GM23248 (cell line): ENCODE results near the gene C16orf89. TPM values are rescaled to one million over a fixed set of nuclear protein-coding genes. Genes with fewer than 3 reads are reported as not detected.

ENCODE experiments used
- DNase-seq: peaks from one replicate; pipeline ENCODE4 v3.0.0-alpha.2; 2015
- H2AFZ ChIP-seq: fragments of 200-600 bp; sonication (generic); 2 replicates; pipeline ENCODE4 v1.6.1; 2016; ENCODE audit warnings: antibody characterized with exemption
- H3F3A ChIP-seq: fragments of 200-600 bp; sonication (generic); 2 replicates; pipeline ENCODE4 v1.6.1; 2016; ENCODE audit warnings: mild to moderate bottlenecking, antibody characterized with exemption, mixed run types; ENCODE audit not compliant: insufficient read depth
- H3K27ac ChIP-seq: fragments of 200-600 bp; sonication (generic); 2 replicates; pipeline ENCODE4 v1.5.1; 2016; ENCODE audit warnings: mild to moderate bottlenecking
- H3K27me3 ChIP-seq: fragments of 200-600 bp; sonication (generic); replicated peaks from 2 replicates; pipeline ENCODE4 v1.6.1; 2016; ENCODE audit warnings: mild to moderate bottlenecking; ENCODE audit not compliant: insufficient read depth
- H3K36me3 ChIP-seq: fragments of 200-600 bp; sonication (generic); 2 replicates; pipeline ENCODE4 v1.6.1; 2016; ENCODE audit warnings: low read depth, mild to moderate bottlenecking
- H3K4me1 ChIP-seq: fragments of 200-600 bp; sonication (generic); 2 replicates; pipeline ENCODE4 v1.6.1; 2016; ENCODE audit warnings: mild to moderate bottlenecking; ENCODE audit not compliant: insufficient read depth
- H3K4me2 ChIP-seq: fragments of 200-600 bp; sonication (generic); one replicate; pipeline ENCODE4 v1.6.1; 2016; ENCODE audit warnings: mild to moderate bottlenecking; ENCODE audit not compliant: unreplicated experiment
- H3K4me3 ChIP-seq: fragments of 200-600 bp; sonication (generic); 2 replicates; pipeline ENCODE4 v1.5.1; 2016; ENCODE audit warnings: mild to moderate bottlenecking
- H3K79me2 ChIP-seq: fragments of 200-600 bp; sonication (generic); 2 replicates; pipeline ENCODE4 v1.6.1; 2016; ENCODE audit warnings: mild to moderate bottlenecking; ENCODE audit not compliant: insufficient read depth
- H3K9ac ChIP-seq: fragments of 200-600 bp; sonication (generic); 2 replicates; pipeline ENCODE4 v1.6.1; 2016; ENCODE audit warnings: mild to moderate bottlenecking
- H3K9me2 ChIP-seq: fragments of 200-600 bp; sonication (generic); 2 replicates; pipeline ENCODE4 v1.6.1; 2016; ENCODE audit warnings: mixed run types, mild to moderate bottlenecking, moderate library complexity; ENCODE audit not compliant: insufficient read depth
- H3K9me3 ChIP-seq: fragments of 200-600 bp; sonication (generic); one replicate; pipeline ENCODE4 v1.6.1; 2017; ENCODE audit warnings: low read depth
- H4K20me1 ChIP-seq: fragments of 200-600 bp; sonication (generic); 2 replicates; pipeline ENCODE4 v1.6.0; 2016; ENCODE audit not compliant: insufficient read depth
- EZH2 ChIP-seq: fragments of 200-600 bp; sonication (generic); IDR thresholded peaks from 2 replicates; pipeline ENCODE4 v1.6.1; 2018; ENCODE audit warnings: antibody characterized with exemption, mild to moderate bottlenecking; ENCODE audit not compliant: insufficient read depth, poor library complexity, severe bottlenecking
- EZH2phosphoT487 ChIP-seq: fragments of 200-600 bp; sonication (generic); IDR thresholded peaks from 2 replicates; pipeline ENCODE4 v1.6.1; 2018; ENCODE audit warnings: antibody characterized with exemption, moderate library complexity, mild to moderate bottlenecking, low read depth; ENCODE audit not compliant: insufficient read depth
- WGBS, 2 experiments: methylation state at CpG; one replicate each; pipeline ENCODE4 v1.1.6; 2015 to 2017; ENCODE audit warnings: low lambda C conversion rate in 2 of 2, low coverage in 1 of 2; ENCODE audit errors: missing lambda C conversion rate in 2 of 2; 5-methylcytosine and 5-hydroxymethylcytosine counted together
- in situ Hi-C: fragments of 300-500 bp; cut with MboI; formaldehyde crosslinking; loops from 2 replicates; pipeline ENCODE4 v1.15.0; 2020
- polyA plus RNA-seq: library from polyadenylated mRNA; unstranded; fragments of >200 nt; fragmentation: Nextera tagmentation; extraction: Ambion mirVana; gene quantifications from 2 replicates; pipeline ENCODE4 v1.2.1, GENCODE V29; 2016
- total RNA-seq: library from RNA; depleted of rRNA; stranded (reverse); fragments of >200 nt; shearing (Covaris generic); gene quantifications from 2 replicates; pipeline ENCODE4 v1.2.3, GENCODE V29; 2014

C16orf89 gene
- total and polyA plus RNA-seq, 2 experiments from 2014 or later = not detected

DNA sequence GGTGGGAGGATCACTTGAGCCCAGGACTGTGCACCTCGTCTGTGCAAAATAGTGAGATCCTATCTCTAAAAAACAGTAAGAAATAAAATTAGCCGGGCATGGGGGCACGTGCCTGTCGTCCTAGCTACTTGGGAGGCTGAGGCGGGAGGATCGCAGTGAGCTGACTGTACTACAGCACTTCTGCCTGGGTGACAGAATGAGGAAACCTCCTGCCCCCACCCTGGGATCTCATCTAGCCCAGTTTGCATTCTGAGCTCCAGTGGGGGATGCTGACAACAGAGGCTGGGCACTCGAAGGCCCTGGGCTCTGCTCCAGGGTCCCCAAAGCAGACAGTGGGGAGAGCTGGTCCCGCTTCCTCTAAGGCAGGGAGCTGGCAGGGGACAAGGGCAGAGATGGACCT lies 39.1 kb downstream of the C16orf89 start:
- H3K36me3 ChIP-seq = no peaks in the 10 kb centered on the region
- DNase-seq = no peak
- WGBS, 2 experiments = 89 to 98% methylated on average over 7 to 8 of the region's 8 CpGs
- H3K9ac ChIP-seq = no peak overlapping the region
- TF ChIP-seq EZH2phosphoT487 (no peak), EZH2 (no peak)
- no peak overlapping the region for H3K4me3 ChIP-seq
- no peaks in the 10 kb centered on the region for H3K9me2 ChIP-seq
- no peak overlapping the region for H3K27ac ChIP-seq
- H3K4me2 ChIP-seq = no peak overlapping the region
- H3K79me2 ChIP-seq = no peaks in the 10 kb centered on the region
- H3F3A ChIP-seq = no peaks in the 10 kb centered on the region
- no peaks in the 10 kb centered on the region for H3K27me3 ChIP-seq
- in situ Hi-C loops = no loop called here
- no peak overlapping the region for H2AFZ ChIP-seq
- H3K4me1 ChIP-seq = no peaks in the 10 kb centered on the region
- no peaks in the 10 kb centered on the region for H4K20me1 ChIP-seq
- no peaks in the 10 kb centered on the region for H3K9me3 ChIP-seq

GRCh38 chr16:5025171-5025632 lies 40.6 kb downstream of the C16orf89 start:
- H4K20me1 ChIP-seq = no peaks in the 10 kb centered on the region
- no peaks in the 10 kb centered on the region for H3K9me2 ChIP-seq
- no peaks in the 10 kb centered on the region for H3F3A ChIP-seq
- 67 to 68% methylated on average over 17 of the region's 17 CpGs for WGBS, 2 experiments
- no peak overlapping the region for H2AFZ ChIP-seq
- H3K27me3 ChIP-seq = no peaks in the 10 kb centered on the region
- H3K79me2 ChIP-seq = no peaks in the 10 kb centered on the region
- no peak overlapping the region for H3K4me2 ChIP-seq
- DNase-seq = peak; percentile 16
- H3K4me3 ChIP-seq = no peak overlapping the region
- H3K36me3 ChIP-seq = no peaks in the 10 kb centered on the region
- in situ Hi-C loops = no loop called here
- no peaks in the 10 kb centered on the region for H3K9me3 ChIP-seq
- H3K9ac ChIP-seq = no peak overlapping the region
- H3K4me1 ChIP-seq = no peaks in the 10 kb centered on the region
- no peak for TF ChIP-seq EZH2phosphoT487
- no peak for TF ChIP-seq EZH2
- no peak overlapping the region for H3K27ac ChIP-seq

DNA sequence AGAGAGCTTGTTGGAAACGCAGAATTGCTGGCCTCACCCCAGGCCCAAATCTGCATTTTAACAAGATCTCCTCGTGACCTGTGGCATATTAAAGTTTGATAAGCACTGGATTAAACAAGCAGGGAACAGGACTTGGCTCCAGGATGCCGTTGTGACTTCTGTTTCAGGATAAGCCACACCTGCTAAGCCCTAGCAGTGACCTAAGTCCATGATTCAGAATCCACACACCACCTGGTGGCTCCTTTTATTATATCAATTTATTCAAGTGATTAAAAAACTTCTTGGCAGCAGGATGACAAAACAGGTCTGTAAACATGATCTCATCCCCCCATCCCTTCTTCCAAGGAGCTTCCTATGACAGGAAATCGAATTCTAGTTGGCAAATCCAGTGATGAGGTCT lies 41.1 kb downstream of the C16orf89 start:
- H3K4me1 ChIP-seq = no peaks in the 10 kb centered on the region
- in situ Hi-C loops = no loop called here
- no peaks in the 10 kb centered on the region for H4K20me1 ChIP-seq
- no peak for TF ChIP-seq EZH2
- TF ChIP-seq EZH2phosphoT487 = no peak
- H3K27me3 ChIP-seq = no peaks in the 10 kb centered on the region
- no peak overlapping the region for H3K4me2 ChIP-seq
- H3K27ac ChIP-seq = no peak overlapping the region
- no peaks in the 10 kb centered on the region for H3K9me2 ChIP-seq
- no peaks in the 10 kb centered on the region for H3K9me3 ChIP-seq
- DNase-seq = peak; percentile 31
- no peaks in the 10 kb centered on the region for H3K36me3 ChIP-seq
- 74 to 80% methylated on average over 4 of the region's 4 CpGs for WGBS, 2 experiments
- H3K4me3 ChIP-seq = no peak overlapping the region
- no peak overlapping the region for H2AFZ ChIP-seq
- no peak overlapping the region for H3K9ac ChIP-seq
- no peaks in the 10 kb centered on the region for H3F3A ChIP-seq
- H3K79me2 ChIP-seq = no peaks in the 10 kb centered on the region

- Histone ChIP-seq H3K4me1 (no peaks in the 10 kb centered on the region), H3K9me2 (no peaks in the 10 kb centered on the region), H2AFZ (no peak overlapping the region), H3K4me3 (no peak overlapping the region), H3K27ac (no peak overlapping the region), H3F3A (no peaks in the 10 kb centered on the region), H3K4me2 (no peak overlapping the region), H3K9me3 (no peaks in the 10 kb centered on the region), H3K36me3 (no peaks in the 10 kb centered on the region), H4K20me1 (no peaks in the 10 kb centered on the region), H3K9ac (no peak overlapping the region), H3K79me2 (no peaks in the 10 kb centered on the region), H3K27me3 (no peaks in the 10 kb centered on the region)
- 75 to 80% methylated on average over 6 of the region's 6 CpGs for WGBS, 2 experiments
- in situ Hi-C loops = no loop called here
- TF ChIP-seq EZH2 = no peak
- no peak for TF ChIP-seq EZH2phosphoT487
- DNase-seq = no peak
Measured at GRCh38 chr16:5022521-5022920, 43.2 kb downstream of the C16orf89 start.

DNA sequence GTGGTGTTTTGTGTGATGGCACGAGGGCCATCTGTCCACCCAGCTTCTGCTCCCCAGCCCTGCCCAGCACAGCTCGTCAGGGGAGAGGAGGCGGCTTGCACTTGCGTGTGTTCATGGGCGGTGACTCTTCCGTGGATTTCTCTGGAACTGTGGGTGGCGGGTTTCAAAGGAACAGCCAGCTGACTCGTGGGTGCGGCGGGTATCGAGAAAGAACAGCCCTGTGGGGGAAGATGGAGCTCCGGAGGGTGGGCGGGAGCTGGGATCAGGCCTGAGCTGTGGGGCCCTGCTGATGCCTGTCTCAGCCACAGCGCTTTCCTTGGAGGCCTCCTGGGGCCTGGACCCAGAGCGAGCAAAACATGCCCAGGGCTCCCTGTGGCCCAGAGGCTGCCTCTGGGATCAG lies 45.2 kb downstream of the C16orf89 start:
- H3K9me3 ChIP-seq = no peaks in the 10 kb centered on the region
- H3K27ac ChIP-seq = no peak overlapping the region
- H3K9me2 ChIP-seq = no peaks in the 10 kb centered on the region
- WGBS, 2 experiments = 52 to 55% methylated on average over 14 to 15 of the region's 15 CpGs
- no peaks in the 10 kb centered on the region for H3K36me3 ChIP-seq
- TF ChIP-seq EZH2phosphoT487 (no peak), EZH2 (no peak)
- in situ Hi-C loops = no loop called here
- H3K79me2 ChIP-seq = no peaks in the 10 kb centered on the region
- no peaks in the 10 kb centered on the region for H3K27me3 ChIP-seq
- no peak for DNase-seq
- H3F3A ChIP-seq = no peaks in the 10 kb centered on the region
- no peak overlapping the region for H3K4me3 ChIP-seq
- H3K4me1 ChIP-seq = no peaks in the 10 kb centered on the region
- no peak overlapping the region for H3K4me2 ChIP-seq
- no peaks in the 10 kb centered on the region for H4K20me1 ChIP-seq
- H2AFZ ChIP-seq = no peak overlapping the region
- H3K9ac ChIP-seq = no peak overlapping the region
